HG03439 (cell line): Measurements from ENCODE around the gene FARP2.
A peak's percentile ranks its signal among the peaks of the same experiment; 100 is the strongest.
"Not testable (repeated sequence)": the region's sequence is repeated elsewhere in the genome, so short reads cannot be mapped to it uniquely, and the experiment has no call there.

ENCODE experiments used
- ATAC-seq: cut with Tn5 transposase; IDR thresholded peaks from one replicate; pipeline ENCODE4 v1.9.1; 2021; ENCODE audit warnings: mild to moderate bottlenecking, moderate library complexity; ENCODE audit not compliant: unreplicated experiment

Gene FARP2

DNA sequence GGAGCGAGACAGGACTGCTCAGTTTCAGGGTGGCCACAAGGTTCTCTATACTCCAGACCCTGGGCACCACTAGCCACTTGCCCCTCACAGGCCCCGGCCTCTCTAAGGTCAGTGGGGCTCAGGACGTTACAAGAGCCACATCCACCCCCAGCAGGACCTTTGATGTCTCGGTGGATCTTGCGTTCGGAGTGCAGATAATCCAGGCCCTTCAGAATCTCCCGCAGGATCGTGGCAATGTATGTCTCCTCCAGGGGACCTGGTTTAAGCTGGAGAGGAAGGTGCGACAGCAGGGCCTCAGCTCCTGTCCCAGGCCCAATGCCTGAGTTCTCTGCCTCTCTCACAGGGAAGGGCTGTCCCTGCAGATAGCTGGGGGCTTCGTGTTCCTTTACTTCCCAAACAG lies 143.9 kb downstream of the FARP2 start:
- ATAC-seq = no peak

DNA sequence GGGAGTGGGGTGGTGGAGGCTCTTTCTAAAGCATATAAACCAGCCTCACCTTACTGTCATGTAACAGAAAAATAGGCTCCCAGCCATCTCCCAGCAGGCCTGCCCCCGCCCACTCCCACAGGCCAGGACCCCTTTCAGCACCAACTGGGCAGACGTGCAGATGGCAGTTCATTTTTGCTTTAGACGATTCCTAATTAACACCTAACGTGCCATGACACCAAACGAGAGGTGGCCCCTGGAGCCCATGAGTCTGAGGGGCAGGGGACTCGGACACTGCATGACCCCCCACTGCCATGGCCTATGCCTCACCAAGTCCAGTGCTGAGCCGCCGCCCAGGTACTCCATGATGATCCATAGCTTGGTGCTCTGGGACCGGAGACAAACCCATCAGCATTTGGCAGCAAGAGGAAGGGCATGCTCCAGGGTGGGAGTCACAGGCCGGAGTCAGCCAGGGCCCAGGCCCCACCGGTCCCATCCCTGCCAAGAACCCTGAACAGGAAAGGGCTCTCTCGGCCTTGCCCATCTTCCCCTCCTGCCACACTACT lies 144.4 kb downstream of the FARP2 start:
- no peak for ATAC-seq

DNA sequence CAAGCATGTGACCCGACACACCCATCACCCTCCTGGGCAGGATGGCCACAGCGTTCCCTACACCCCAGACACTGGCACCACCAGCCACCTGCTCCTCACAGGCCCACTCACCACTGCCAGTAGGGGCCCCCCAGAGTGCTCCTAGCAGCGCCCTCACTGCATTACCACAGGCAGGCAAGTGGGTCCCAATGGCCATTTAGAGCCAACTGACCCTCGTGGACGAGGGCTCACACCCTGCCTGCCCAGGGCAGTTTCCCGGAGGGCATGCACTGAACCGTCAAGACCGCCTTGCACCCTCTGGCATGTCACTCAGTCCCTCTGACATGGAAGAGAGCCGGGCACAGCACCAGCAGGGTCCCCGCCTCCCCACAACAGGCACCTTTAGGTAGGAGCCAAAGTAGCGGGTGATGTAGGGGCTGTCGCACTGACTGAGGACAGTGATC lies 145.0 kb downstream of the FARP2 start:
- ATAC-seq = no peak

DNA sequence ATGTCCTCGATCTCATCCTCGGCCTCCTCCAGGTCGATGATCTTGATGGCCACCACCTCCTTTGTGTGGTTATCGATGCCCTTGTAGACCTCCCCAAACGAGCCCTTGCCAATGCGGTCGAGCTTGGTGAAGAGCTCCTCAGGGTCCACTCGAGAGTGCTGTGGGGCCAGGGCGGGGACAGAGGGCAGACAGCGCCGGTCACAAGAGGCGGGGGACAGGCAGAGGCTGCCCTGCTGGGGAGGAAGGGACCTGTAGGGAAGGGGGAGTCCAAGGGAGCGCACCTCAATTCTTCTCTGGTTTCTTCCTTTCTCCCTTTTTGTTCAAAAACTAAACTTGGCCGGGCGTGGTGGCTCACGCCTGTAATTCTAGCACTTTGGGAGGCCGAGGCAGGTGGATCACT lies 145.5 kb downstream of the FARP2 start:
- no peak for ATAC-seq

DNA sequence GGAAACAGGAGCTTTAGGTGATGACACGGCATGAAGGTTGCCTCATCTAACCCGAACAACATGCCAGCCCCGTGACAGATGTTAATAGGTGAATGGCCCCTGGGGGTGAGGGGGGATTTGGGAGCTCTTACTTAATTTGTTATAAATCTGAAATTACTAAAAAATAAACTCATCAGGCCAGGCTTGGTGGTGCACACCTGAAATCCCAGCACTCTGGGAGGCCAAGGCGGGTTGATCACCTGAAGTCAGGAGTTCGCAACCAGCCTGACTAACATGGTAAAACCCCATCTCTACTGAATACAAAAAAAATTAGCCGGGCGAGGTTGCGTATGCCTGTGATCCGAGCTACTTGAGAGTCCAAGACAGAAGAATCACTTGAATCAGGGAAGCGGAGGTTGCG lies 146.2 kb downstream of the FARP2 start:
- no peak for ATAC-seq

DNA sequence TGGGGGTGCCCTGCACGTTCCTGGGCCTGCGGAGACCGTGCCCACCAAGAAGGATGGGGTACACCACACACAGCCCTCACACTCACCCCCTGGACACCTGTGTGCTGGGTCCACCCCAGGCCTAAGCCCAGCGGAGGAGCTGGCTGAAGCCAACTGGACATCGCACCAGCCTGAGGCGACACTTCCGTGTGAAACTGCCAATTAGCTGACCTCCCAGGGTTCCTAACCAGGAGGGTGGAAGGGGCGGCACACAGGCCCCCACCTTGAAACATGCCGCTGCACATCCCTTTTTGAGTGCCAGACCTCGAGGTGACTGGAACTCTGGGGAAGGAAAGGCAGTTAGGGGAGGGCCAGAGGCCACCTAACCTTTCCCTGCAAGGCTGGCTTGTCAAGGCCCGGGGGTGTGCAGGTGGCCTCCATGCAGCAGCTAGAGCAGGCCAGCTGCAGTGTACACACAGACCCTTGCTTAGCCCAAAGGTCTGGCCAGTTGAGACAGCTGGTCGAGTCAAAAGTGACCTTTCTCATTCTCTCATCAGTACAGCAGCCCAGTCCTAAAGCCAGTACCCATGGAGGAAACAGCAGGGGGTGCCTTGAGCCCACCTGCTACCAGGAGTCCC lies 147.8 kb downstream of the FARP2 start:
- ATAC-seq = no peak

DNA sequence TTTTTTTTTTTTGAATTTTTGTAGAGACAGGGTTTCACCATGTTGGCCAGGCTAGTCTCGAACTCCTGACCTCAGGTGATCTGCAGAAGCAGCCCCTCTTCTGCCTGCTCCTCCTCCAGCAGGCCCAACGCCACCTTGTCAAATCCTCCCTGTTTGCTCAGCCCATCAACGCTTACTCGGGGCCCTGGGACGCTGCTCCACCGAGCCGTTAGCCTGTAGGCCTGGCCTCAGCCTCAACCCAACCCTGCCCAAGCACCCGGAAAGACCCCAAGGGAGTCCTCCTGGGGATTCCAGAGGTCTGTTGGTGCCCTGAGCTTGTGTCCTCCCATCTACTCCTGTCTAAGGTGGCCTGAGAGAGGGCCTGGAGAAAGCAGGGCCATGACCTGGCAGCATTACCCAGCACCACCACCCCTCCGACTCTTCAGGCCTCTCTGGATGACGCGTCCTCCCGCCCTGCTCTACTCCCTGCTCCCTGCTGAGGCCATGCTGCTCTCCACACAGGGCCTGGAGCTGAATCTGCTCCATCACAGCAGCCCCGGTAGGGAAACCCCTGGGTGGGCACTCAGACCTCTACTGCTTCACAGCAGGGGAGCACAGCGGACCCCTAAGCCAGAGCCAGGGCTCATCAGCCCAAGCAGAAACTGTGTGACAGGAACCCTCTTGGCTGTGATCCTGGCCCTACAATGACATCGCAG lies 149.1 kb downstream of the FARP2 start:
- ATAC-seq = no peak

DNA sequence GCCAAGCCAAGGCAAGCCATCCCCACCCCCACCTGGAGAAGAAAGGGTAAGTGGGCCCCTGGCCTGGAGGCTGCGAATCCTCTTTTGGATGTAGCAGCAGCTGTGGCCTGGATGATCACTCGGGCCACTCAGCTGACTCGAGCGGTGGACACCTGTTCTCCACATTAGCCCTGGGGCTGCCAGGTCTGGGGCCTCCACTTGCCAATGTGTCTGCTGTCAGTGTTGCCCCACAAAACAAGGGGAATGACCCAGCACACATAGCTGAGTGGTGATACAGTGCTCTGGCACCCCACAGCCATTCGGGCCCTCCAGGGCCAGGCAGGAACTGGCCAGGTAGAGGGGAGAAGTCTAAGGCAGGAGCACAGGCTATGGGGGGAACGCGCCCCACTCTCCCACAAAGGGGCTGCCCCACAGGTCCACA lies 149.7 kb downstream of the FARP2 start:
- no peak for ATAC-seq

DNA sequence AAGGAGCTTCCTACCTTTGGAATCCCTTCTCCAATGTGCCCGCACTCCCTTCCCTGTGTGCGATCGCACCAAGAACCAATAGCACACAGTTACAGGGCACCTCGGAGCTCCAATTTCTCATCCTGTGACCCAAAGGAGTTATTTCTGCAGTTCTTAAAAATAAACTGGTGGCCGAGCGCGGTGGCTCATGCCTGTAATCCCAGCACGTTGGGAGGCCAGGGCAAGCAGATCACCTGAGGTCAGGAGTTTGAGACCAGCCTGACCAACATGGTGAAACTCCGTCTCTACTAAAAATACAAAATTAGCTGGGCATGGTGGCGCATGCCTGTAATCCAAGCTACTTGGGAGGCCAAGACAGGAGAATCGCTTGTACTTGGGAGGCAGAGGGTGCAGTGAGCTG lies 150.2 kb downstream of the FARP2 start:
- not testable (repeated sequence) for ATAC-seq

DNA sequence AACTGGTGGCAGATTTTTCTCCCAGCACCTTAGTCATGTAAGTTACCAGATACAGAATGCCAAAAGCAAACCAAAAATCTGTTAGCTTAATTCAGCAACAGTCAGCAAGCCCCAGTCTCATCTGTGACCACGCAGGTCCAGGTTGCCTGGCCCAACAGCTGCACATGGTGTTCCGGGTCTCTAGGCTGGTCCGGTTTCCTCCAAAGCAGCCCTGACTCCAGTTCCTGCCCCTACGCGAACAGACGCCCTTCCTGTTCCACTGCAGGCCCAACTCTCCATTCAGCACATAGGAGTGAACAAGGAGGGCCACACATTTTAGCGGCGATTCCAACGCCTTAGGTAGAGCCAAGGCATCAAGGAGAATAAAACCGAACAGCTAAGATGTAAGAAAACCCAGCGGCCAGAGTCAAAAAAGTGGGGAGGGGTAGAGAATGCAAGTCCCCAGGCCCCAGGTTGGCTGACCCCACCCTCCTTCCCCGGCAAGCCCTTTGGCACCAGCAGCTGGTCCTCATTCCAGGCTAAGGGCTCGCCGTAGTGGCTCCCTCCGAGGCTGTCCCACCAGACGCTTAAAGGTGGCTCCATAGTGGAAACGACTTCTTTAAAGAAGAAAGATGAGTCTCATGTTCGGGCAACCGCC lies 150.8 kb downstream of the FARP2 start:
- ATAC-seq = no peak

DNA sequence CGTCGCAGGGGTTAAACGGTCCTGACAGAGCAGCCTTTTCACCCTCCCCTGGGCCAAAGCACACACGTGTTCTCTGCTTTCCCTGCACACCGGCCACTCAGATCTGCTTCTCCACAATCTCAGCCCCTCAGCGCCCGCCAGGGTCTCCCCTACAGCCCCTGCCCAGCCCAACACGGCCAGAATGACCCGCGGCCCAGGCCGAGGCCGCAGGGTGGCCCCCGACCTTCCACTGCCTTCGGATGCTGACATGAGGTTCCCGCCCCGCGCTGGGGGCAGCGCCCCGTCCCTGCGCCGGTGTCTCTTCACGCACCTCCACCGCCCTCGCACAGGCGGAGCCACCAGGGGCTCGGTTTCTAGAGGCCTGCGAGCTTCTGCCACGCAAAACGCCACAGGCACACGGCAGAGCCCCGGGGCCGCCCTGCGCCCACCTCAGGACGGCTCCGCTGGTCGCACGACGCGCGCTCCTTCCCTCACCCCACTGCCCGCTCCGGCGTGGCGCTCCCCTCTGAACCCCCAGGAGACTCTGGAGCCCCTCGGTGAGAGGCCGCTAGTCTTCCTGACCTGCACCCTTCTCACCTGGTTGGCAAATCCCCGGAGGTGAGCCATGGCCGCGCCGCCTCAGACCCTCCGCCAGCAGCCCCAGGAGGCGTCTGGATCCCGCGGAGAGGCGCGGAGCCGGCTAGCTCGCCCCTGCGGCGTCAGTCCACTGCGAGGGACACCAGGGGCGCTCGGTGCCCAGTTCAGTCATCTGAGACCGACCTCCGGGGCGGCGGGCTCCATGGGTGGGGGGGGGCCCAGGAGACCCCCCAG lies 151.6 kb downstream of the FARP2 start:
- peak; percentile 26 for ATAC-seq

DNA sequence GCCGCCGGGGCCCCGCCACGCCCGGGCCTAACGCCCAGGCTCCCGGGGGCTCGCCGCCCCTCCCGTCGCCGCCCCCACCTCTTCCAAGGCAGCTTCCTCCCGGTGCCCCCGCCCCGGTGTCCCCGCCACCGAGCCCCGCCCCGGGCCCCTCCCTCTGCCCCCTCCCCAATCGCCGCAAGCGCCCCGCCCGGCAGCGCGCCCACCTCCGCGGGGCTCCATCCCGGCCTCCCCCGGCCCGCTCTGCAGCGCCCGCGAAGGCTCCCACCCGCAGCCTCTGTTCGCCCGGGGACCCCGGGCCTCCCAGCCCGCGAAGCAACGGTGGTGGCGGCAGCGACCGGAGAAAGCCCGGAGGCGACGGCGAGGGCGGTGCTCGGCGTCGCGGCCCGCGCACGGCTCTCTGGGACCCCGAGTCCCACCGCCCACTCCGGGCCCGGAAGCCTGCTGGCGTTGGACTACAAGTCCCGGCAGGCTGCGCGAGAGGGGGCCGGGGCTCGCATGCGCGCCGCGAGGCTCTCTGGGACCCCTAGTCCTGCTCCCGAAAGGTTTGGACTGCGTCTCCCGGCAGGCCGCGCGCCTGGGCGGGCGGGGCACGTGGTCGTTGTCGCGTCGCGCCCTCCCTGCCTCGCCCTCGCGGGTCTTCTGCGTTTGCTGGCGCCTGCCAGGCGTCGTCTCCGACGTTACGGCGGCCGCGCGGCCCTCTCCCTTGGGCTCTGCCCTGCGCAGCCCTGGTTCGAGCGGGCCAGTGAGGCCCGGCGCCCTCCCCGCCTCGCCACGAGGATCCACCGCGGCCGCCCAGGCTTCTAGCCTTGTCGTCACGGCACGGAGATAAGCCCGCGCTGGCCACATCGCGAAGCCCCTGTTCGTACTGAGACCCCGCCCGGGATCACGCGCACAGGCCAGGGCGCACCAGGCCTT lies 152.4 kb downstream of the FARP2 start, which contains the start of gene STK25:
Gene STK25 (minus strand): TSS at position 345 of the 915 bp plus-strand sequence. CDS start 549 bp downstream, outside the sequence.
- ATAC-seq = peak; percentile 86

DNA sequence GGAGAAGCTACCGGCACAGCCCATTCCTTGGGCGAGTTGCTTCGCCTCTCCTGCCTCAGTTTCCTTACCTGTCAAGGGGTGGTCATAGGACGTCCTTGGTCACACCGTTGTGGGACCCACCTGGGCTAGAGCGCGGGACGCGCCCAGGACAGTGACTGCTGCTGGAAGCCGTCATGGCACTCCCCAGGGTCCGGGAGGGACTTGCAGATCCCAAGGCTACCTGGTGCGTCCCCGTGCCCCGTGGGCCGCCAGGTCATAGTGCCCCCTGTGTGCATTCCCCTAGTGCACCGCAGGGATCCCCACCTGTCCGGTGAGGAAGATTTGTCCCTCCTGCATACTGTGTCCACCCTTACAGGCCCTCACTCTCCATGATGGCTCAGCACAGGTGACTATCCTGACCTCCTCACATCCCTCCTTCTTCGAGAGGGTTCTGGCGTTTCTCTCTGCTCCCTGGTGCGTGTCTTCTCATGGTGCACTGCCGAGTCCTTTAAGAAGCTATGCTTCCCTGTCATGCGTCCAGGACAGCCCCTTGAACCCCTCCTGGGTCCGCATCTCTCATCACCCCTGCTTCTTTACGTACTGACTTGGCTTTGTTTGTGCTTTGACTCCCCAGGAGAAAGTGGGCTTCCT lies 153.2 kb downstream of the FARP2 start:
- no peak for ATAC-seq

DNA sequence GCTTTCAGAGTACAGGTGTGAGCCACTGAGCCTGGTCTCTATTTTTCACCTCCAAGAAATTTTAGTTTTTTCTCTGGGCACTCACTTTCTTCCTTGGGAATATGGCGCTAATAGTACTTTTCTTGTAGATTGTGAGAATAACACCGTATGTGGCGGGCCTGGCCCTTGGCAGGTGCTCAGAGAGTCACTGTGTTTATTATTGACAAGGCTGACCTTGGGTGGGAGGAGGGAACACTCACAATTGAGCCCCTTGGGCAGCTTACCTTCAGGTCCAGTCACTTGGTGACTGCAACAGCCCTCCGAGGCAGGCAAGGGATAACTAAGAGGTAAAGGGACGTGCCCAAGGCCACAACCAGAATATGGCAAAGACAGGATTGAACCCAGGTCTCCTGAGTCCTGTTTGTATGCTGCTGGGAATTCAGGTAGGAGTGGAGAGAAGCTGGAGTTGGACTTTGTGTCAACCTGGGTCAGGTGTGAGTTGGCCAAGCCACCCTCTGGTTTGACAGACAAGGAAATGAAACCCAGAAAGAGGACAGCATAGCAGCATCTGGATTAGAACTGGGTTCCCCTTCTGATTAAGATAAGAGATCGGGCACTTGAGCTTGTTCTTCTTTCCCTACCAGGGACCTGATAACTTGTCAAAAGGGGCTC lies 155.1 kb downstream of the FARP2 start:
- no peak for ATAC-seq

DNA sequence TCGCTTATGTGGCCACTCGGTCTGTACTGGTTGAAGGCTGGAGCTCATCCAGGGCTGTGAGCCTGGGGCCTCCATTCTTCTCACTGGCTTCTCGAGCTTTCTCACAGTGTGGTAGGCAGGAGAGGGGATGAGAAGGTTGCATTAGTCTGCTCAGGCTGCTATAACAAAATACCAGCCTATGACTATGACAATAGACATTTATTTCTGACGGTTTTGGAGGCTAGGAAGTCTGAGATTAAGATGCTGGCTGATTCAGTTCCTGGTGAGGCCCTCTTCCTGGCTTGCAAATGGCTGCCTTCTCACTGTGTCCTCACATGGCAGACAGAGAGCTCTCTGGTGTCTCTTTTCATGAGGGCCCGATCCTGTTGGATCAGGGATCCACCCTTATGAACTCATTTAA lies 158.5 kb downstream of the FARP2 start:
- ATAC-seq = no peak

DNA sequence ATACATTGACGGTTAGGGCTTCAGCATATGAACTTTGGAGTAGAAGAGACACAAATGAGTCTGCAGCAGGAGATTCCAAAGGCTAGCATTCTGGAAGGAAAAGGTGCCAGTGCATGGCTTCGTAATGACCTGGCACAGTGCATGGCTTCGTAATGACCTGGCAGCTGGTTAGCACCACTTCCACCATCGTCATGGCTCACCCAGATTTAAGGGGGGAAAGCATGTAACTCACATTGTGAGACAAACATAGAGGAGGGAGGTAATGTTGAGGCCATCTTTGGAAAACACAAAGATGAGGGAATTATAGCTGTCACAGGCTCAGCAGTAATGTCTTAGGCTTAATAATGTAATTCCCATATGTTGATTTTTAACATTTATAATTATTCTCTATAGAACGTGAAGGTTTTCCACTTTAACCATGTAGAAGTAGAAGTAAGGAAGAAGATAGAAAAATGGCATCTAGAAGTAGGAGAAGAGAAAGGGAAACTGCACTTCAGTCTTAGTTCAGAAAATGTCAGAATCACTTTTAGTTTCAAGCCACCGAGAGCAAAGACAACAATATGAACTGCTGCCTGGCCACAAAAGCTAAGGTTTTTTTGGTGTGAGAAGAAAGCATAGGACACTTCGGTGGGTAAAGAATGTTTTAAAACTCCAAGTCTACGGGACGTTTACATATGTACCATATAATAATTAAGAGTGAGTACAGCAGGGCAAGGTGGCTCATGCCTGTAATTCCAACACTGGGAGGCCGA lies 159.1 kb downstream of the FARP2 start:
- ATAC-seq = peak; percentile 55

DNA sequence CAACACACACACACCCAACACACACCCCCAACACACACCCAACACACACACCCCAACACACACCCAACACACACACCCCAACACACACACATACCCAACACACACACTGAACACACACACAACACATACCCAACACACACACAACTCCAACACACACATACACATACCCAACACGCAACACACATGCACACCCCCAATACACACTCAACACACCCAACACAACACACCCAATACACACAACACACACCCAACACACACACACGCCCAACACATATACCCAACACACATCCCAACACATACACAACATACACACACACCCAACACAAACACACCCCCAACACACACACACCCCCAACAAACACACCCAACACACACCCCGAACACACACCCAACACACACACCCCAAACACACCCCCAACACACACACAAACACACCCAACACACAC lies 160.5 kb downstream of the FARP2 start:
- ATAC-seq = no peak

DNA sequence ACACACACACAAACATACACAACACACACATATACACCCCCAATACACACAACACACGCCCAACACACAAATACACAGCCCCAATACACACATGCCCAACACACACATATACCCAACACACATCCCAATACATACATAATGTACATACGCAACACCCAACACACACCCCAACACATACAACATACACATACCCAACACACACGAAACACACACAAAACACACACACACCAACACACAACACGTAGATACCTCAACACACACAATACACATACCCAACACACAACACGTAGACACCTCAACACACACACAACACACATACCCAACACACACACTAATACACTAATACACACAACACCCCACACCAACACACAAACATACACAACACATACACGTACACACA lies 161.2 kb downstream of the FARP2 start:
- ATAC-seq = no peak
